NT2/D1 (cell line): ENCODE measurements around the gene CDV3.
"Not testable (repeated sequence)": the region's sequence is repeated elsewhere in the genome, so short reads cannot be mapped to it uniquely, and the experiment has no call there.

Experiments used
- SUZ12 ChIP-seq: IDR thresholded peaks from 2 replicates; pipeline ENCODE4 v1.6.1; 2011; ENCODE audit not compliant: insufficient read length, insufficient read depth; ENCODE audit errors: extremely low read depth
- YY1 ChIP-seq: IDR thresholded peaks from 2 replicates; pipeline ENCODE4 v1.6.1; 2011; ENCODE audit not compliant: insufficient read length, insufficient read depth
- ZNF274 ChIP-seq: IDR thresholded peaks from 2 replicates; pipeline ENCODE4 v1.6.1; 2011; ENCODE audit warnings: mild to moderate bottlenecking, low read depth, low read length

- TF ChIP-seq ZNF274, YY1, SUZ12: not testable (repeated sequence)
These were observed 49.7 kb upstream of the CDV3 start for GRCh38 chr3:133523758-133524157.
